GM06990 (cell line): Measurements from ENCODE around the gene KBTBD12.

Experiments
- DNase-seq: peaks from one replicate; pipeline ENCODE4 v3.0.0-alpha.2; 2011; ENCODE audit not compliant: insufficient read length; ENCODE audit errors: extremely low read depth
- H3K27me3 ChIP-seq: replicated peaks from 2 replicates; pipeline ENCODE4 v1.6.0; 2011; ENCODE audit warnings: low read length; ENCODE audit not compliant: control insufficient read depth, insufficient read depth
- H3K36me3 ChIP-seq: 2 replicates; pipeline ENCODE4 v1.5.1; 2011; ENCODE audit warnings: low read length; ENCODE audit not compliant: control insufficient read depth, insufficient read depth
- H3K4me3 ChIP-seq: replicated peaks from 2 replicates; pipeline ENCODE4 v1.5.1; 2011; ENCODE audit warnings: low read depth, mild to moderate bottlenecking, control low read depth, low read length
- TF ChIP-seq, protein P1 (sequence below): IDR thresholded peaks from 2 replicates; pipeline ENCODE4 v1.5.1; 2011; ENCODE audit warnings: low read length, control low read depth, mild to moderate bottlenecking, inconsistent platforms; ENCODE audit not compliant: insufficient read depth, poor library complexity, severe bottlenecking

KBTBD12 gene

DNA sequence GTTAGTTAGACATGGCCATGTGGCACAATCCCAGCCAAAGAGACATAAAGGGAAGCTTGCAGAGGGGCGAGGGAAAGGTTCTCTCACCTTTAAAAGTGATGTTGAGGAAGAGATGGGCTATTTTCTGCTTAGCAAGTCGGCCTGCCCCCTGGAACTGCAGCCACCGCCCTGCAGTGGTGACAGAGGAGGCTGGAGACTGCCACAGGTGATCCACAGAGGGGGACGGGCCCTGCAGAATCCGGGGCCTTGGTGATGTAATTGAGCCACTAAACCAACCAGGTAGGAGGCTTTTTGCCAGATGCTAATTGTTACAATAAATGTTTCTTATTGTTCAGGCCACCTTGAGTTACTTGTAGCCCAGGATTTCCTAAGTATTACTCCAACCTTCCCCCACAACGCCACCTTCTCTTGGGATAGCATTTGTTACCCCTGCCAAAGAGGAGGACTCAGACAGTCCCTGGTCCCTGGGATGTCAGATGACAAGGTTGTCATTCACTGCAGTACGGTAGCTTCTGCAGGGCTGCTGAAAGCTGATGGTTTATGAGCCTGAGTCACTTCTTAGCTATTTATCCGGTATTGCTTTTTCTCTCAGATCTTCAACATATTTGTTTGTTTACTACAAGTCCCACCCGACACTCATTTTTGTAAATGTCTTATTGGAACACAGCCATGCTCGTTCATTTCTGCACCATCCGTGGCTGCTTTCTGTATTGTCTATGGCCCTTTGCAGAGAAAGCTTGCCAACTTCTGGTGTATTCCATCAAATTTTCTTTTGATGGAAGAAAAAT, 73.9 kb downstream of the KBTBD12 start:
- Histone ChIP-seq H3K36me3 (no peaks in the 10 kb centered on the region; the same call in 1 of the 2 replicates), H3K27me3 (peaks cover 3% of the 10 kb centered on the region; the same call in 1 of the 2 replicates), H3K4me3 (no peak overlapping the region)
- DNase-seq = no peak
- TF ChIP-seq, protein P1, sequence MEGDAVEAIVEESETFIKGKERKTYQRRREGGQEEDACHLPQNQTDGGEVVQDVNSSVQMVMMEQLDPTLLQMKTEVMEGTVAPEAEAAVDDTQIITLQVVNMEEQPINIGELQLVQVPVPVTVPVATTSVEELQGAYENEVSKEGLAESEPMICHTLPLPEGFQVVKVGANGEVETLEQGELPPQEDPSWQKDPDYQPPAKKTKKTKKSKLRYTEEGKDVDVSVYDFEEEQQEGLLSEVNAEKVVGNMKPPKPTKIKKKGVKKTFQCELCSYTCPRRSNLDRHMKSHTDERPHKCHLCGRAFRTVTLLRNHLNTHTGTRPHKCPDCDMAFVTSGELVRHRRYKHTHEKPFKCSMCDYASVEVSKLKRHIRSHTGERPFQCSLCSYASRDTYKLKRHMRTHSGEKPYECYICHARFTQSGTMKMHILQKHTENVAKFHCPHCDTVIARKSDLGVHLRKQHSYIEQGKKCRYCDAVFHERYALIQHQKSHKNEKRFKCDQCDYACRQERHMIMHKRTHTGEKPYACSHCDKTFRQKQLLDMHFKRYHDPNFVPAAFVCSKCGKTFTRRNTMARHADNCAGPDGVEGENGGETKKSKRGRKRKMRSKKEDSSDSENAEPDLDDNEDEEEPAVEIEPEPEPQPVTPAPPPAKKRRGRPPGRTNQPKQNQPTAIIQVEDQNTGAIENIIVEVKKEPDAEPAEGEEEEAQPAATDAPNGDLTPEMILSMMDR = no peak

GRCh38 chr3:127990051-127990450, 75.0 kb downstream of the KBTBD12 start:
- TF ChIP-seq, protein P1 = no peak
- H3K27me3 ChIP-seq = peaks cover 3% of the 10 kb centered on the region; the same call in 1 of the 2 replicates
- no peak for DNase-seq
- no peaks in the 10 kb centered on the region; the same call in 1 of the 2 replicates for H3K36me3 ChIP-seq
- no peak overlapping the region for H3K4me3 ChIP-seq

- Histone ChIP-seq H3K4me3 (no peak overlapping the region), H3K36me3 (no peaks in the 10 kb centered on the region; the same call in 1 of the 2 replicates), H3K27me3 (peaks cover 3% of the 10 kb centered on the region; the same call in 1 of the 2 replicates)
- DNase-seq = no peak
- TF ChIP-seq, protein P1 = no peak
These were observed 75.4 kb downstream of the KBTBD12 start for GRCh38 chr3:127990461-127990860.

DNA sequence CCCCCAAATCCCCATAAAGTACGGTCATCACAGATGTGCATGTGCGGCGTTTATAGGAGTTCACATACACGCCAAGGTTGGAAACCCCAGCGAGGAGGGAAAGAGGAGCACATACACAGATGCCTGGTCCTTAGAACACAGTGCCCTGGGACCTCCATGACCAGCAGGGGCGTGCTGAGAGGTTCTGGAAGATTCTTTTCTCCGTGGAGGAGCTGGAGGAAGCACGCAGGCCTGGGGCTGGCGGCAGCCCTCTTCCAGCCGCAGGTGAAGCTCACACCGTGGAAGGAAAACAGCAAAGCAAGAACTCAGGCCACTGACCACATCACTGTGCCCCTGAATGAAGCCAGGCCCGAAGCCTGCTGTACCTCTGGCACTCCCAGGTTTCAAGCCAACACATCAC, 76.2 kb downstream of the KBTBD12 start:
- DNase-seq = no peak
- H3K27me3 ChIP-seq = peaks cover 3% of the 10 kb centered on the region; the same call in 1 of the 2 replicates
- no peak overlapping the region for H3K4me3 ChIP-seq
- no peaks in the 10 kb centered on the region for H3K36me3 ChIP-seq
- TF ChIP-seq, protein P1 = no peak

- Histone ChIP-seq H3K4me3 (no peak overlapping the region), H3K27me3 (peaks cover 3% of the 10 kb centered on the region; the same call in 1 of the 2 replicates), H3K36me3 (no peaks in the 10 kb centered on the region)
- TF ChIP-seq, protein P1 = no peak
- DNase-seq = no peak
These were observed 76.6 kb downstream of the KBTBD12 start for GRCh38 chr3:127991681-127992080.

DNA sequence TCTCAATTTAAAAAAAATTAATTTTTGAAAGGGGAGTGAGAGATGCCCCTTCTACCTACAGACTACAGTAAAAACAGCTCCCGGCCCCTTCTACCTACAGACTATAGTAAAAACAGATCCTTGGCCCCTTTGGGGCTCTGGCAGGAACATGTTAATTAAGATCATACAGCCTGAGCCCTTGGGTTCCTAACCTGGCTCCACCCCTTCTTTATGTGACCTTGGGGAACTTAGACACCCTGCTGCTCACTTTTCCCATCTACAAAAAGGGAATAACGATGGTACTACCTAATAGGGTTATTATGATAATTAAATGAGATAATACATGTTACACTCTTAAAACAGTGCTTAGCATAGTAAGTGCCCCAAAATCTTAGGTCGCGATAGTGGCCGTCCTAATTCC, 77.1 kb downstream of the KBTBD12 start:
- Histone ChIP-seq H3K4me3 (no peak overlapping the region), H3K27me3 (peaks cover 3% of the 10 kb centered on the region; the same call in 1 of the 2 replicates), H3K36me3 (no peaks in the 10 kb centered on the region)
- no peak for DNase-seq
- TF ChIP-seq, protein P1 = no peak
